B cell (primary cell): ENCODE data around the gene TSC2. TPM values are rescaled to one million over a fixed set of nuclear protein-coding genes. Genes with fewer than 3 reads are reported as not detected.

Experiments used
- ATAC-seq: fragments of 200-7000 bp; cut with Tn5 transposase; one replicate; pipeline ENCODE4 v1.10.0; 2021; ENCODE audit warnings: low read depth, mild to moderate bottlenecking, moderate number of reproducible peaks, moderate library complexity
- CTCF ChIA-PET: fragments of 350-600 bp; sonication (Branson Sonifier 250); formaldehyde crosslinking; loops from one replicate; lab custom pipeline; 2021; ENCODE audit warnings: antibody characterized with exemption, inconsistent platforms; lab: Charles Lee
- POLR2A ChIA-PET: fragments of 350-600 bp; sonication (Branson Sonifier 250); formaldehyde crosslinking; loops from one replicate; lab custom pipeline; 2021; ENCODE audit warnings: antibody characterized with exemption; lab: Charles Lee
- DNase-seq: peaks from one replicate; pipeline ENCODE4 v3.0.0; 2013
- H2AFZ ChIP-seq: 2 replicates; pipeline ENCODE4 v1.6.1; 2012; ENCODE audit warnings: mild to moderate bottlenecking, low read depth, low read length; ENCODE audit not compliant: insufficient read depth, poor library complexity, severe bottlenecking
- H3K27ac ChIP-seq, 2 donors: 1 replicate in 1 of 2; 2 replicates in 1 of 2; pipeline ENCODE4 v1.5.1; 2012 to 2013; ENCODE audit warnings: low read length in 2 of 2, mild to moderate bottlenecking in 2 of 2, moderate library complexity in 1 of 2
- H3K27me3 ChIP-seq, 4 experiments: fragments of 200-600 bp in 1 of 4; sonication (generic) in 1 of 4; replicated peaks in 1 of 4; 1 replicate in 2 of 4; 2 replicates in 2 of 4; pipeline versions ENCODE4 v1.6.1 to v1.7.0; 2013 to 2016; ENCODE audit warnings: low read length in 3 of 4, mild to moderate bottlenecking in 2 of 4, mixed read lengths in 1 of 4, moderate library complexity in 1 of 4; ENCODE audit not compliant: insufficient read depth in 4 of 4, control insufficient read depth in 3 of 4; ENCODE audit errors: control extremely low read depth in 1 of 4
- H3K36me3 ChIP-seq, 2 experiments: replicated peaks in 1 of 2; 1 replicate in 1 of 2; 2 replicates in 1 of 2; pipeline versions ENCODE4 v1.6.1 to v1.7.1; 2013; ENCODE audit warnings: low read length in 1 of 2; ENCODE audit not compliant: insufficient read depth in 2 of 2, control insufficient read depth in 1 of 2; ENCODE audit errors: control extremely low read depth in 1 of 2, extremely low read depth in 1 of 2
- H3K4me1 ChIP-seq, 2 donors: fragments of 200-600 bp in 1 of 2; sonication (generic) in 1 of 2; 1 replicate in 1 of 2; 2 replicates in 1 of 2; pipeline versions ENCODE4 v1.5.1 to v1.6.1; 2013 to 2017; ENCODE audit warnings: low read length in 2 of 2; ENCODE audit not compliant: control insufficient read depth in 2 of 2, insufficient read depth in 2 of 2
- H3K4me2 ChIP-seq: replicated peaks from 2 replicates; pipeline ENCODE3; 2012; ENCODE audit warnings: mild to moderate bottlenecking, low read depth, low read length; ENCODE audit not compliant: poor library complexity, severe bottlenecking
- H3K4me3 ChIP-seq, 5 experiments: fragments of 200-600 bp in 1 of 5; sonication (generic) in 1 of 5; 1 replicate in 3 of 5; 2 replicates in 2 of 5; pipeline versions ENCODE4 v1.5.1 to v1.7.0; 2011 to 2016; ENCODE audit warnings: low read length in 4 of 5, mild to moderate bottlenecking in 4 of 5, low read depth in 2 of 5, control low read depth in 1 of 5, moderate library complexity in 1 of 5; ENCODE audit not compliant: insufficient read depth in 1 of 5; ENCODE audit errors: control extremely low read depth in 1 of 5, extremely low read depth in 1 of 5
- H3K79me2 ChIP-seq: fragments of 200-600 bp; sonication (generic); one replicate; pipeline ENCODE4 v1.6.0; 2016; ENCODE audit warnings: low read length; ENCODE audit not compliant: control insufficient read depth, insufficient read depth
- H3K9ac ChIP-seq: fragments of 200-600 bp; sonication (generic); 2 replicates; pipeline ENCODE4 v1.6.1; 2017; ENCODE audit warnings: mild to moderate bottlenecking, low read length, moderate library complexity
- H3K9me3 ChIP-seq, 3 donors: one replicate each; pipeline versions ENCODE4 v1.6.1 to v1.7.1; 2013; ENCODE audit warnings: low read length in 2 of 3; ENCODE audit not compliant: control insufficient read depth in 2 of 3, insufficient read depth in 1 of 3; ENCODE audit errors: control extremely low read depth in 1 of 3
- H4K20me1 ChIP-seq: 2 replicates; pipeline ENCODE4 v1.6.0; 2012; ENCODE audit warnings: mild to moderate bottlenecking, low read length; ENCODE audit not compliant: insufficient read depth, control insufficient read depth, poor library complexity, severe bottlenecking
- H3K27ac Mint-ChIP-seq: one replicate; pipeline ENCODE4 v1.8.0; 2021; ENCODE audit warnings: mixed read lengths
- H3K27me3 Mint-ChIP-seq: one replicate; pipeline ENCODE4 v1.8.0; 2021; ENCODE audit warnings: mixed read lengths
- H3K4me1 Mint-ChIP-seq: one replicate; pipeline ENCODE4 v1.8.0; 2021; ENCODE audit warnings: mixed read lengths
- H3K4me3 Mint-ChIP-seq: one replicate; pipeline ENCODE4 v1.8.0; 2021; ENCODE audit warnings: mixed read lengths
- H3K9me3 Mint-ChIP-seq: one replicate; pipeline ENCODE4 v1.8.0; 2022; ENCODE audit warnings: mixed read lengths; ENCODE audit not compliant: insufficient read depth
- CTCF ChIP-seq: fragments of 200-600 bp; IDR thresholded peaks from one replicate; pipeline ENCODE4 v1.8.0; 2022; ENCODE audit warnings: antibody characterized with exemption, mild to moderate bottlenecking
- EZH2 ChIP-seq: IDR thresholded peaks from 2 replicates; pipeline ENCODE4 v1.6.1; 2012; ENCODE audit warnings: borderline replicate concordance, low read depth, mild to moderate bottlenecking, moderate library complexity, low read length; ENCODE audit not compliant: insufficient read depth, poor library complexity, severe bottlenecking
- WGBS: methylation state at CpG from one replicate; pipeline ENCODE4 v1.1.5; 2013; ENCODE audit warnings: missing lambda C conversion rate; ENCODE audit not compliant: insufficient coverage; 5-methylcytosine and 5-hydroxymethylcytosine counted together
- intact Hi-C: fragments of 100-400 bp; cut with micrococcal nuclease; formaldehyde crosslinking; loops from one replicate; pipeline ENCODE4 v1.10.0; 2022
- polyA plus RNA-seq: library from polyadenylated mRNA; depleted of rRNA; stranded (reverse); fragments of >200 nt; gene quantifications from 2 replicates; pipeline ENCODE4 v1.2.3, GENCODE V29; 2012
- total RNA-seq, 2 donors: library from RNA; stranded (reverse); fragments of 120-200 nt in 1 of 2; gene quantifications; 1 replicate in 1 of 2; 2 replicates in 1 of 2; pipeline versions ENCODE4 v1.2.3 to v1.2.4, GENCODE V29; 2013 to 2022

The TSC2 gene
- total and polyA plus RNA-seq, 2 donors (not counting 1 experiment from before 2014, with no cell fraction given), result 128 to 194 TPM

- ChIA-PET CTCF (interaction anchor here (1.1 kb wide), 1 partner anchor 501 kb away, joined by 3 read pairs; no protein-coding TSS in a partner anchor), POLR2A (interaction anchor here (0.5 kb wide), 1 partner anchor 156 kb away, joined by 4 read pairs; no protein-coding TSS in a partner anchor)
- no peak for TF ChIP-seq EZH2
- TF ChIP-seq CTCF, result no peak
- Histone ChIP-seq H2AFZ (no peak overlapping the region), H3K79me2 (peaks cover 28% of the 10 kb centered on the region), H3K4me1 (peaks cover 6 to 11% of the 10 kb centered on the region in 2 donors), H3K36me3 (peaks cover 0 to 49% of the 10 kb centered on the region in 2 experiments), H3K4me2 (no peak overlapping the region), H3K9me3 (no peaks in the 10 kb centered on the region), H3K9ac (no peak overlapping the region), H3K27ac (no peak overlapping the region), H3K4me3 (no peak overlapping the region), H3K27me3 (no peaks in the 10 kb centered on the region), H4K20me1 (peaks cover 46% of the 10 kb centered on the region)
- H3K27ac Mint-ChIP-seq, result no peak overlapping the region
- H3K9me3 Mint-ChIP-seq, result no peaks in the 10 kb centered on the region
- H3K4me1 Mint-ChIP-seq, result peaks cover 10% of the 10 kb centered on the region
- no peak overlapping the region for H3K4me3 Mint-ChIP-seq
- 98% methylated on average over 24 of the region's 28 CpGs for WGBS
- ATAC-seq (no peak), DNase-seq (no peak)
- no peaks in the 10 kb centered on the region for H3K27me3 Mint-ChIP-seq
- intact Hi-C loops, result loop anchor here (10.0 kb wide), 1 partner anchor 55 kb away; the partner anchor contains the start of gene MSRB1
Observed at GRCh38 chr16:1999866-2000514, 47.8 kb upstream of the TSC2 start.

- DNase-seq (no peak), ATAC-seq (no peak)
- POLR2A ChIA-PET, result no interaction called here
- TF ChIP-seq EZH2, result no peak
- no peak for TF ChIP-seq CTCF
- H3K9me3 ChIP-seq, result no peaks in the 10 kb centered on the region
- no peak overlapping the region for H3K27ac ChIP-seq
- no peak overlapping the region for H3K4me2 ChIP-seq
- H3K27me3 Mint-ChIP-seq, result no peaks in the 10 kb centered on the region
- WGBS, result 98% methylated on average over 14 of the region's 19 CpGs
- H3K9ac ChIP-seq, result no peak overlapping the region
- peaks cover 12 to 19% of the 10 kb centered on the region in 2 donors for H3K4me1 ChIP-seq
- intact Hi-C loops, result no loop called here
- H2AFZ ChIP-seq, result no peak overlapping the region
- no peak overlapping the region for H3K4me3 ChIP-seq
- H3K27ac Mint-ChIP-seq, result no peak overlapping the region
- CTCF ChIA-PET, result interaction anchor here (1.1 kb wide), 1 partner anchor 500 kb away, joined by 3 read pairs; no protein-coding TSS in a partner anchor
- no peaks in the 10 kb centered on the region for H3K27me3 ChIP-seq
- no peak overlapping the region for H3K4me3 Mint-ChIP-seq
- H4K20me1 ChIP-seq, result peaks cover 56% of the 10 kb centered on the region
- H3K4me1 Mint-ChIP-seq, result peaks cover 16% of the 10 kb centered on the region
- H3K36me3 ChIP-seq, result peaks cover 0 to 49% of the 10 kb centered on the region in 2 experiments
- H3K9me3 Mint-ChIP-seq, result no peaks in the 10 kb centered on the region
- peaks cover 38% of the 10 kb centered on the region for H3K79me2 ChIP-seq
Observed at GRCh38 chr16:2001035-2001434, 46.8 kb upstream of the TSC2 start.
